Glomerular visceral epithelial cell (primary cell): ENCODE results near the gene PSMG2.

Experiments
- DNase-seq: peaks from one replicate; pipeline ENCODE4 v3.0.0-alpha.2; 2016; ENCODE audit errors: extremely low spot score

Gene PSMG2

GRCh38 chr18:12765586-12765985 lies 62.7 kb downstream of the PSMG2 start:
- no peak for DNase-seq

GRCh38 chr18:12766986-12767433 lies 64.2 kb downstream of the PSMG2 start:
- DNase-seq = no peak

GRCh38 chr18:12767580-12768155 lies 64.8 kb downstream of the PSMG2 start:
- no peak for DNase-seq

DNA sequence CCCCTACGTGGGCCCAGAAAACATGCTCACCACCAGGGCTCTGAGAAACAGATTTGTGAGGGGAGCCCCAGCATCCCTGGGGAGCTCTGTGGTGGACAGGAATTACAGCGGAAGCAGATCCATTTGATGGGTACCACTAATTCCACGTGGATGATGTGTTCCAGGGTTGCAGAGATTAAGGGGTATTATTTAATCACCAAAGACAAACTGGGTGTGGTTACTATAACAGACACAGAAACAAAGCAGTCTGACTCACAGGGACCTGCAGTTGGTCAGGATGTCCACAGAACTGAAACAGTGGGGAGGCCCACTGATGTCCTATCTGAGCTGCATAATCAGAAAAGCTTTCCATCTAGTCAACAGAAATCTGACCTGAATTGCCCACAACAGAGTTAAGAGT lies 65.8 kb downstream of the PSMG2 start:
- no peak for DNase-seq

- DNase-seq = no peak
Observed at GRCh38 chr18:12769136-12769535, 66.3 kb downstream of the PSMG2 start.

GRCh38 chr18:12769644-12770440 lies 67.0 kb downstream of the PSMG2 start:
- DNase-seq = no peak

DNA sequence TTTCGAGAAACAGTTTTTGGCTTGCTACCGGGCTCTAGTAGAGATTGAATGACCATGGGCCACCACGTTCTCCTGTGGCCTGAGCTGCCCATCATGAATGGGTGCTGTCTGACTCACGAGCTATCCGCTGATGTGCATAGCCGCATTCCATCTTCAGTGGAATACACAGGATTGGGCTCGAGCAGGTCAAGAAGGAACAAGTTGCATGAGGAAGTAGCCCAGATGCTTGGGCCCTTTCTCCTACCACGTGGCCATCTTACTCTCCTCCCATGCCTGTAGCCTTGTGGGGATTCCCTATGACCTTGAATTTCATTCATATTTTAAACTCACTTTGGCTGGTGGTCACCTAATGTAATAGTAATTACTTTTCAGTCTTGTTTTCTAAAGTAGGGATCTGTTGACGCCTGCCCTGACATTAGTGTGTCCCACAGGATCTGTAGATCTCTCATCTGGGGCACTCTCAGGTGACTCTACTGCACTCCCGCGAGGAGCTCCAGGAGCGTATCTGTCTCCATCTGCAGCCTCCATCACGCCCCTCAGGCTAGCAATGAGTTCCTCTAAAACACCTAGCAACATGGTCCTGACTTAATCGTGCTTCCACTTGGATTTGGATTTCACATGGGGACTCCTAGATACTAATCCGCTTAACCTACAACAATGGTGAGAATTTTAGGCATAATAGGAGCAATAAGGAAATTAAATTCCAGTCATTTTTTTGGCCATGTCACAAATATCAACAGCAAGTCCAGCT lies 67.8 kb downstream of the PSMG2 start:
- DNase-seq = no peak

- no peak for DNase-seq
Observed at GRCh38 chr18:12772111-12772510, 69.3 kb downstream of the PSMG2 start.

DNA sequence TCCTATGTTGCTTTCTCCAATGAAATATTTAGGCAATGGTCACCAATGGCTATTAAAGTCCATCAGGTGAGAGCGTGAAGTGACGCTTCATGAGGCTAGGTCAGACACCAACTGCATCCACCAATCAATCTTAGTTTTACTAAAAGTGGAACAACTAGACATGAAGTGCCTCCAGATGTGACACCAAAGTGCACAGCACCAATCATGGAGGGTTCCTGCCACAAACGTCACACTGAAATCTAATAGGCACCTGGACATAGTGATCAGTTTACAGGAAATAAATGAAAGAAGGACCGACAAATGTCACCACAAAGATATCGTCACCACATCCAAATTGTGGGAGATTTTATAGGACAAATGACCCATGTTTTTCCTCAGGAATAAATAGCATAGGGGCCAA lies 70.5 kb downstream of the PSMG2 start:
- no peak for DNase-seq

GRCh38 chr18:12774982-12775381 lies 72.1 kb downstream of the PSMG2 start:
- DNase-seq = no peak
